ENCODE measurements around the gene MAGOH.
A peak's percentile ranks its signal among the peaks of the same experiment; 100 is the strongest.
"Not testable (repeated sequence)": the region's sequence is repeated elsewhere in the genome, so short reads cannot be mapped to it uniquely, and the experiment has no call there.

The MAGOH gene

DNA sequence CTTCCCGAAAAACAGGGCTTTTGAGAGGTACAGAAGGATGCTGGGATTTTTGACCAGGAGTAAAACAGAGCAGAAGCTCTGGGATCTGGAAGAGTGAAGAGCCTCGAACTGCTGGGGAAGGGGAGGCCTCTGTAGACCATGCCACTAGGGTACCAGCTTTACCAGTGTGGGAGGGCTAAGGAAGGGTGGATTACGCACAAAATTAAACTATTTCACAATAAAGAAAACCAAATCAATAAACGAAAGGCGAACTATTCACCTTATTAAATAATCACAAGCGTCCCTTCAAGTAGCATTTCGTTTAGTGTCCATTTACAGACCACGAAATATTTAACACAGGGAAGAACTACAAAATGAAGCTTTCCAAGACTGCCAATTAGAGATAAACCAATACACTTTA lies 18.6 kb downstream of the MAGOH start:
- no peak for DNase-seq

GRCh38 chr1:53218201-53218600 lies 20.1 kb downstream of the MAGOH start:
- no peak for DNase-seq

DNA sequence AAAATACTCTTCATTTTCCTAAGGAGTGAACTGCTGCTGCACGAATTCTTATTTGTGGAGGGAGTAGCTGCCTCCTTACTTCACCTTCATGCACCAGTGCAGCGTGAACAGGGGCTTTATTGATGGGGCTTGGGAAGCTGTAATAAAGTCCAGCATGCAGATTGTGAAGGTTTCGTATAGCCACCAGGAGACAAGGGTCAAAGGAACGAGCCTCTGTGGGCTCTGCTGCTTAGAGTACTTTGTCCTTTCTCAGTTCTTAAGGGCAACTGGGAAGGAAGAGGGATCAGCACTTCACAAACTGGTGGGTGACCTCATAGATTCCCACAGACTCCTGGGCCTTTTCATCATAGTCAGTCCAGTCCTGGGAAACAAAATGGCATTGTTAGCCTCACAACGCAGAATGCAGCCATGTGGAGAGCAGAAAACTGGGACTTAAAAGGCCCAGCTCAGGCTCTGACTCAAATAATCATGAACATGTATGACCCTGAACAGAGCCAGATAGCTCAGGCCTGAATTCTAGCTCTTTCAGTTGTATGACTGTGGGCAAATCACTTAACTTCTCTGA lies 23.9 kb downstream of the MAGOH start:
- no peak for DNase-seq

GRCh38 chr1:53210954-53211353 lies 27.4 kb downstream of the MAGOH start:
- no peak for DNase-seq

- no peak for DNase-seq
Observed at GRCh38 chr1:53210352-53210751, 28.0 kb downstream of the MAGOH start.

DNA sequence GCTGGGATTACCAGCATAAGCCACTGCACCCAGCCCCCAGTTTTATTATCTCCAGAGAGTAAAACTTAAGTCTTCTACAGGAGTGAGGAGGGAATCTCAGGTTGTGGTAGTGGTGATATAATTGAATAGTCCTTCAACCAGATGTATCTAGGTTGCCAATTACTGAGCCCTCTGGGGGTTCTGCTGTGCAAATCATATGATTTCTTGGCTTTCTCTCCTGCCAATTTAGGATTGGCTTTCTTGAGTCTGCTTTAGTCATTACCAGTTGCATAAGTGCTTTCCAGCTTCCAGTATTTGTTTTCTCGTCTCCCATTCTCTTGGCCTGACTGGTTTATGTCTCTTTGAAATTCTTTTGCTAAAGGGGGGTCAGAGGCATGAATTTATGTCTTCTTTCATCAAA lies 30.6 kb downstream of the MAGOH start:
- DNase-seq = no peak

DNA sequence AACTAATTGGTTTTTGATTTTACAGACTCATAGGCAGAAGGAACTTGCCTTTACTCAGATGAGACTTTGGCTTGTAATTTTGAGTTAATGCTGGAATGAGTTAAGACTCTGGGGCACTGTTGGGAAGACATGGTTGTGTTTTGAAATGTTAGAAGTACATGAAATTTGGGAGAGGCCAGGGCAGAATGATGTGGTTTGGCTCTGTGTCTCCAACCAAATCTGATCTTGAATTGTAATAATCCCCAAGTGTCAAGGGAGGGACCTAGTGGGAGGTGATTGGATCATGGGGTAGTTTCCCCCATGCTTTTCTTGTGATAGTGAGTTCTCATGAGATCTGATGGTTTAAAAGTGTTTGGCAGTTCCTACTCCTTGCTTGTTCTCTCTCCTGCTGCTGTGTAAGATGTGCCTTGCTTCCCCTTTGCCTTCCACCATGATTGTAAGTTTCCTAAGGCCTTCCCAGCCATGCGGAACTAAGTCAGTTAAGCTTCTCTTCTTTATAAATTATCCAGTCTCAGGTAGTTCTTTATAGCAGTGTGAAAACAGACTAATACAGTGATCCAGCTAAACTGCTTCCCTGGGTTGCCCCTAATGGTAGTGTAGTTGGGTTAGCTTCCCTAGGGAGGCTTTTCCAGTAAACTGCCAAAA lies 31.5 kb downstream of the MAGOH start:
- DNase-seq = no peak

GRCh38 chr1:53206083-53206685 lies 32.1 kb downstream of the MAGOH start:
- DNase-seq = peak; percentile 32

DNA sequence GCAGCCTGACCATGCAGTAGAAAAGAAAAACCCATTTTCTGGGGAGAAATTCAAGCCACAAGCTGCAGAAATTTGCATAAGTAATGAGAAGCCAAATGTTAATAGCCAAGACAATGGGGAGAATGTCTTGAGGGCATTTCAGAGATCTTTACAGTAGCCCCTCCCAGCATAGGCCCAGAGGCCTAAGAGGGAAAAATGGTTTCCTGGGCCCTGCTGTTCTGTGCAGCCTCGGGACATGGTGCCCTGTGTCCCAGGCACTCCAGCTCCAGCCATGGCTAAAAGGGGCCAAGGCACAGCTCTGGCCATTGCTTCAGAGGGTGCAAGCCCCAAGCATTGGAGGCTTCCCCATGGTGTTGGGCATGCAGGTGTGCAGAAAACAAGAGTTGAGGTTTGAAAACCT lies 32.8 kb downstream of the MAGOH start:
- DNase-seq = not testable (repeated sequence)

- DNase-seq = no peak
Observed at GRCh38 chr1:53203466-53203865, 34.9 kb downstream of the MAGOH start.

- DNase-seq = no peak
Observed at GRCh38 chr1:53198241-53198651, 40.1 kb downstream of the MAGOH start.

DNA sequence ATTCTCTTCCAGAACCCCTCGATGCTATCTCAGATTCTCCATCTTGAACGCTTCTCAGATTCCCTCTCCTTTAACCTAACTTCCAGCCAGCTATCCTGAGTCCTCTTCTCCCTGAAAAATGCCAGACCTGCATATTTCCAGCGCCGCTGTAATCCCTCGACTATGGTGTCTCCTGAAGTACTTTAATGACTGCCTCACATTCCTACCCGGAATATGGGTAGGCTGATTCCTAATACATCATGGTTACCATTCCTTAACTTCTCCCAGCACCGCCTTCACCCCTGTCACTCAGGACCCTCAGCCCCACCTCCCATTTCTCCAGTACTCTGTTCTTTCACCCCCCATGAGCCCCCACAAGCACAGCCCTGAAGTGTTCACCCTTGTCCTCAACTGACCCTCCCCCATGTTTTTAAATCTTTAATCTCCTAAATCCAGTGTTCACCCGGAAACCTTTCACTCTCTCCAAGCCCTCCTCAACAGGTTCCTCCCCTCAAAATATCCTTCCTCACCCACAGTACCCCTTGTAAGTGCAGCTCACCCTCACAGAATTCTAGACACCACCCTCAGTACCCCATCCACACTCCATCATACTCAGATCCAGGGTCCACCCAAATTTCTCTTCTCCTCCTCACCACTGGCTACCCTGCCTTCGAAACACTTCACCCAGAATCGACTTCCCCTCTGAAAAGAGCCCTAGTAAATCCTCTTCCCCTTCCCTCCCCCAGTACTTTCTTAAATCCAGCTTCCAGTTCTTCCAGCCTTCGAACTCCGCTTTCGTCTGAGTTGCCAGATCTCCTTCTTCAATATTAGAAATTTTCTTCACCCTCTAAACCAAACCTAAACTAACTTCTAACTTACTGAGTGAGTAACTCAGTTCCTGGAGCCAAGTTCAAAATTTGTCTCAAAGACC lies 40.8 kb downstream of the MAGOH start:
- peak; percentile 29 for DNase-seq

DNA sequence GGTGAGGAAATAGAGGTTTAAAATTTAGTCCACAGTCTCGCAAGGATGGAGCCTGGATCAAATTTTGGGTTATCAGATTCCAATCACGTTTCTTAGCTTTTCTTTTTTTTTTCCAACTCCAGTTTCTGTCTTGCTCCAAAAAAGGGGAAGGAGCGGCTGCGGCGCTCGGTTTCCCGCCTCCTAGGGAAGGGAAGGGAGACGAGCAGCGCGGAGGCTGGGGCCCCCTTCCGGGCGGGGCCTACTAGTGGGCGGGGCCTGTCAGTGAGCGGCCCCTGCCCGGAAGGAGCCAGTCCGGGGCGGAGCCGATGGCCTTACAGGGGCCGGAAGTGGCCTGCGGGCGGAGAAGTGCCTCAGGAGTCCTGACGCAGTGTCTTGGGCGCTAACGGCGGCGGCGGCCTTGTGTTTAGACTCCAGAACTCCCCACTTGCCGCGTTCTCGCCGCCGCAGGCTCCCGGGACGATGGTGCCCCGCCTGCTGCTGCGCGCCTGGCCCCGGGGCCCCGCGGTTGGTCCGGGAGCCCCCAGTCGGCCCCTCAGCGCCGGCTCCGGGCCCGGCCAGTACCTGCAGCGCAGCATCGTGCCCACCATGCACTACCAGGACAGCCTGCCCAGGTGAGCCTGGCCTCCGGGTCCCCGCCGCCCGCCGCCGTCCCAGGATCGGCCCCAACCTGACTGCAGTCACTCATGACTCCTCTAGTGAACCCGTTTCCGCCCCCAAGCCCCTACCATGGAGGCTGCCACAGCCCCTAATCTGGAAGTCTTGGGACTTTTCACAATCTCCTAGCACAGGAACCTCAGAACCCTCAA lies 41.6 kb downstream of the MAGOH start, which contains the start of gene CPT2:
Gene CPT2 (plus strand): TSS at position 340 of the 806 bp plus-strand sequence. CDS start 120 bp downstream, at position 460.
- peak; percentile 98 for DNase-seq

- no peak for DNase-seq
Observed at GRCh38 chr1:53196017-53196484, 42.3 kb downstream of the MAGOH start.

- no peak for DNase-seq
Observed at GRCh38 chr1:53195246-53196016, 42.9 kb downstream of the MAGOH start.

- DNase-seq = no peak
Observed at GRCh38 chr1:53190210-53190611, 48.1 kb downstream of the MAGOH start.

GRCh38 chr1:53189061-53189460 lies 49.3 kb downstream of the MAGOH start:
- peak; percentile 17 for DNase-seq

GRCh38 chr1:53188099-53188498 lies 50.2 kb downstream of the MAGOH start:
- no peak for DNase-seq

DNA sequence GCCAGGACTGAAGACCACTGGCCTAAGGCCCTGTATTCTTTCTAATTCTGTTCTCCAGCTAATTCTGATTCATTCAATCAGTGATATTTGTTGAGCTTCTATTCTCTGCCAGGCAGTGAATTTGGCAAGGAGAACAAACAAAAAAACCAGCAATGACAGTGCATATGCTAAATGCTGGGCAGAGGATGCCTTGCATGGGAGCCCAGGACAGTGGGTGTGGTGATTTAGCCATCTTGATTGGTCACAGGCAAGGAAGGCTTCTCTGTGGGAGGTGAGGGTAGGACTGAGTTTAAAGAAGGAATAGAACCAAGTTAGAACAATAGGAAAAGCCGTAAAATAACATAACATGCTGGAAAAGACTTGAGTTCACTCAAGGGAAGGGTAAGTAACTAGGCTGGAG lies 50.9 kb downstream of the MAGOH start:
- DNase-seq = no peak

DNA sequence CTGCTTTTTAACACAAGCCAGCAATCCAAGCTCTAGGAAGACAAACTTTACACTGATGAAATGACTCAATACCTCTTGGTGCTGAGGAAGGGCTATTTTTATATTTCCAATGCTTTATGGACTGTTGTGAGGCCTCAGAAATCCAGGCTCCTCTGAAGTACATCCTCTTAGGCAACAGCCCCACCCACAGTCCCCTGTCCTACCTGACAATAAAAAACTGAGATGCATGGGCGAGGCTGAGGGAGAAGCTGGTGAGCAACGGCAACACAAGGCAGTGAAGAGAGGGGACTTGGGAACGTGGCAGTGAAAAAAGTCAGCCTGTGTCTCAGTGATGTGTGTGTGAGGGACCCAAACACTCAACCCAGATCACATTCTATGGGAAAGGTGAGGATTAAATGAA lies 51.8 kb downstream of the MAGOH start:
- DNase-seq = no peak

DNA sequence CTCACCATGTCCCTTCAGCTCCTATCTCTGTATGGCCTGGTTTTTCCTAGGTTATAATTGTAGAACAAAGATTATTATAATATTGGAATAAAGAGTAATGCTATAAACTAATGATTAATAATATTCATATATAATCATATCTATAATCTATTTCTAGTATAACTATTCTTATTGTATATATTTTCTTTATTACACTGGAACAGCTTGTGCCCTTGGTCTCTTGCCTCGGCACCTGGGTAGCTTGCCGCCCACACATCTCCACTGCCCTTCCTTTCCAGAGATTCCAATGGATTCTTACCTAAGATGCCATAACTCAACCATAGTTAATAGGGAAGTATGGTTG lies 52.4 kb downstream of the MAGOH start:
- DNase-seq = not testable (repeated sequence)
